Vagina (tissue), 2 donors: ENCODE data around the gene HOXB2. TPM values are rescaled to one million over a fixed set of nuclear protein-coding genes. Genes with fewer than 3 reads are reported as not detected.

Experiments used
- DNase-seq, 2 donors: peaks; one replicate each; pipeline ENCODE4 v3.0.0-alpha.2; 2017; ENCODE audit errors: extremely low spot score in 2 of 2
- H3K27ac ChIP-seq: fragments of 200-600 bp; sonication (generic); one replicate; pipeline ENCODE4 v1.5.1; 2019
- H3K27me3 ChIP-seq: fragments of 200-600 bp; sonication (generic); one replicate; pipeline ENCODE4 v1.5.1; 2019
- H3K36me3 ChIP-seq, 2 donors: fragments of 200-600 bp; sonication (generic); one replicate each; pipeline ENCODE4 v1.5.1; 2017 to 2019
- H3K4me1 ChIP-seq: fragments of 200-600 bp; sonication (generic); one replicate; pipeline ENCODE4 v1.5.1; 2019
- H3K4me3 ChIP-seq, 2 donors: fragments of 200-600 bp; sonication (generic); 1 replicate in 1 of 2; 2 replicates in 1 of 2; pipeline ENCODE4 v1.5.1; 2016 to 2019
- H3K9me3 ChIP-seq: fragments of 200-600 bp; sonication (generic); one replicate; pipeline ENCODE4 v1.5.1; 2019
- CTCF ChIP-seq, 3 experiments: fragments of 450-650 bp in 2 of 3; fragments of 200-600 bp in 1 of 3; sonication (generic) in 1 of 3; IDR thresholded peaks; one replicate each; pipeline ENCODE4 v1.5.1; 2017 to 2019; ENCODE audit warnings: antibody characterized with exemption in 3 of 3, mild to moderate bottlenecking in 2 of 3, moderate library complexity in 2 of 3
- POLR2A ChIP-seq, 2 donors: fragments of 450-650 bp; IDR thresholded peaks; one replicate each; pipeline ENCODE4 v1.6.1; 2017; ENCODE audit warnings: antibody characterized with exemption in 2 of 2, mild to moderate bottlenecking in 2 of 2, moderate library complexity in 2 of 2
- POLR2AphosphoS5 ChIP-seq, 2 donors: sonication (generic); formaldehyde crosslinking; IDR thresholded peaks; one replicate each; pipeline ENCODE4 v1.9.0; 2017; ENCODE audit warnings: antibody characterized with exemption in 2 of 2, mild to moderate bottlenecking in 2 of 2, low read depth in 1 of 2; ENCODE audit not compliant: insufficient read depth in 1 of 2
- intact Hi-C: fragments of 100-400 bp; cut with DNase I; formaldehyde crosslinking; loops from one replicate; pipeline ENCODE4 v1.15.1; 2023
- total RNA-seq: library from RNA; depleted of rRNA; stranded (reverse); fragments of >200 nt; gene quantifications from one replicate; pipeline ENCODE4 v1.2.3, GENCODE V29; 2016

Gene HOXB2
- total RNA-seq, 1 donor from 2014 or later, result 14.2 TPM

DNA sequence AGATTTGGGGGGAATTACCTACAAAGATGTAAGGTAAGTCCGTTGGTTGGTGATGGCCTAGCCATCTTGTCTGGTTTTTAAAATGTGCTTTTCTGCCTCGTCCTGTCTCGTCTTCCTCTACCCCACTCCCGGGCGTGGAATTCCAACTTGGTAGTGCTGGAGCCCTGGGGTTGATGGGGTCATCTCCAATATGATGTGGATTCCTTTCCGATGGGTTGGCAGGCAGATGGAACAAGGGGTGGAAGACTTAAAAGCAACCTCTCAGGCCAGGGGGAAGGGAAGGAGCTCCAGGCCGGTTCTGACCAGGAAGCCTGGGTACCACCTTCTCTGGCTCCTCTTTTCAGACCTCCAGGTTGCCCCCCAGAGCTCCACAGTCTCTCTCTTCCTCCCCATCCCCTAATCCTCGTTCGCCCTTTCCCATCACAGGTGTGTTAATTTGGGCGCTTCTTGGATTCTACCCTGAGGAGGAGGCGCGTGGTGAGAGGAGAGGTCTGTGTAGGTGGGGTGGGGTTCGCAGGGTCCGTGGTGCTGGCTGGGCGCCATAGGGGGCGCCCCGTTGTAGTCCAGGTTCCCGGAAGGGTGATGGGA is 5.1 kb upstream of the HOXB2 start:
- Histone ChIP-seq H3K4me3 (no peak overlapping the region), H3K27me3 (no peaks in the 10 kb centered on the region), H3K27ac (no peak overlapping the region), H3K4me1 (peaks cover 34% of the 10 kb centered on the region), H3K36me3 (no peaks in the 10 kb centered on the region), H3K9me3 (no peaks in the 10 kb centered on the region)
- no peak for DNase-seq
- TF ChIP-seq POLR2AphosphoS5 (IDR thresholded peaks at IDR 0.05; ENCODE audit: insufficient read depth in 1 of 2, low read depth in 1 of 2) (no peak), CTCF (IDR thresholded peaks at IDR 0.05) (no peak), POLR2A (IDR thresholded peaks at IDR 0.05) (no peak)
- intact Hi-C loops, result no loop called here

- H3K9me3 ChIP-seq, result no peaks in the 10 kb centered on the region
- no peak for DNase-seq
- peaks cover 32% of the 10 kb centered on the region for H3K4me1 ChIP-seq
- no peaks in the 10 kb centered on the region for H3K36me3 ChIP-seq
- TF ChIP-seq CTCF (IDR thresholded peaks at IDR 0.05) (no peak), POLR2A (IDR thresholded peaks at IDR 0.05) (no peak), POLR2AphosphoS5 (IDR thresholded peaks at IDR 0.05; ENCODE audit: insufficient read depth in 1 of 2, low read depth in 1 of 2) (no peak)
- H3K27ac ChIP-seq, result no peak overlapping the region
- no peaks in the 10 kb centered on the region for H3K27me3 ChIP-seq
- intact Hi-C loops, result no loop called here
- no peak overlapping the region for H3K4me3 ChIP-seq
Observed at GRCh38 chr17:48549281-48549630, 4.3 kb upstream of the HOXB2 start.

GRCh38 chr17:48548523-48549280 is 3.8 kb upstream of the HOXB2 start:
- H3K27me3 ChIP-seq, result no peaks in the 10 kb centered on the region
- no peaks in the 10 kb centered on the region for H3K9me3 ChIP-seq
- intact Hi-C loops, result no loop called here
- H3K36me3 ChIP-seq, result no peaks in the 10 kb centered on the region
- peaks cover 32% of the 10 kb centered on the region for H3K4me1 ChIP-seq
- H3K4me3 ChIP-seq, result no peak overlapping the region
- H3K27ac ChIP-seq, result no peak overlapping the region
- TF ChIP-seq POLR2A (IDR thresholded peaks at IDR 0.05) (no peak), CTCF (IDR thresholded peaks at IDR 0.05) (no peak), POLR2AphosphoS5 (IDR thresholded peaks at IDR 0.05; ENCODE audit: insufficient read depth in 1 of 2, low read depth in 1 of 2) (no peak)
- DNase-seq, result no peak

DNA sequence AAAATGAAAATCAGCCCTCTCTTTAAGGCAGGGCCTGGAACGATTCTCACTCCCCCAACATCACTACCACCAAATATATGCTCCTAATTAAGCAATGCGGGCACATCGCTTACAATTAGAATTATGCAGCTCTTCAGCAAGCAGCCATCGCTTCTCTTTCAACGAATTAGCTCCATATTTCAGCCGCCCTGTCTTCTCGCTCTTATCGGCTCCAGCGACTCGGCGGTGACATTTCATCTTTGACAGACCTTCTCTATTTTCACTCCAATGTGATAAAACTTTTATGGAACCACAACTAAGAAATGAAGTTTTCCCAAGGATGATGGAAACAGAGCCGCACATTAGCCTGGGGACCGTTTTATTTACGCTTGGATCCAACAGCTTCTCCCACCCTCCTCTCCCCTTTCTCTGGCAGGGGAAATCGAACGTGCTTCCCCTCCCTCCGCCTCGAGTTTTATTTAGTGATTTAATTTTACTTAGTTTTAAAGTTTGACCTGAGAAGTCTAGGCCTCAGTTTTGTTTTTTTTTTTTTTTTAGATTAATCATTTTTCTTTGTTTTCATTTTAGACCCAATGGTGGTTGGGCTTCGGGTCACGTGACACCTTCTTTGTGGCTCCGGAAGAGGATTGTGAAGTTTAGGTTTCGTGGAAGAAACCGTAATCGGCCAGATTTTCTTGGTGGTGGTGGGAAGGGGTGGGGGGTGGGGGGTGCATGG is 3.1 kb upstream of the HOXB2 start:
- TF ChIP-seq POLR2A (IDR thresholded peaks at IDR 0.05) (no peak), POLR2AphosphoS5 (IDR thresholded peaks at IDR 0.05; ENCODE audit: insufficient read depth in 1 of 2, low read depth in 1 of 2) (no peak), CTCF (IDR thresholded peaks at IDR 0.05) (no peak)
- H3K4me3 ChIP-seq, result peak overlapping the region; percentile 6 to 17
- H3K27ac ChIP-seq, result no peak overlapping the region
- intact Hi-C loops, result no loop called here
- H3K27me3 ChIP-seq, result no peaks in the 10 kb centered on the region
- DNase-seq, result no peak
- H3K9me3 ChIP-seq, result no peaks in the 10 kb centered on the region
- no peaks in the 10 kb centered on the region for H3K36me3 ChIP-seq
- peaks cover 32% of the 10 kb centered on the region for H3K4me1 ChIP-seq
